Activated CD8-positive, alpha-beta memory T cell treated with anti-CD3 and anti-CD28 coated beads, Interleukin-2, amount 10 ng/mL, durations not matched to agents 7 days and 5 days (primary cell): ENCODE data around the gene XDH. TPM values are rescaled to one million over a fixed set of nuclear protein-coding genes. Genes with fewer than 3 reads are reported as not detected.

Experiments
- ATAC-seq: fragments of 150-1000 bp; cut with Tn5 transposase; one replicate; pipeline ENCODE4 v1.10.0; 2021; ENCODE audit warnings: moderate library complexity
- CTCF ChIA-PET: fragments of 350-600 bp; sonication (Branson Sonifier 250); formaldehyde crosslinking; loops from one replicate; lab custom pipeline; 2021; ENCODE audit warnings: antibody characterized with exemption; lab: Charles Lee
- DNase-seq: peaks from one replicate; pipeline ENCODE4 v3.0.0-alpha.2; 2020
- H3K27ac Mint-ChIP-seq: one replicate; pipeline ENCODE4 v1.8.0; 2021; ENCODE audit warnings: mild to moderate bottlenecking, mixed read lengths
- H3K27me3 Mint-ChIP-seq: one replicate; pipeline ENCODE4 v1.8.0; 2021; ENCODE audit warnings: mixed read lengths
- H3K36me3 Mint-ChIP-seq: one replicate; pipeline ENCODE4 v1.8.0; 2021; ENCODE audit warnings: mild to moderate bottlenecking, mixed read lengths
- H3K4me1 Mint-ChIP-seq: one replicate; pipeline ENCODE4 v1.8.0; 2021; ENCODE audit warnings: mixed read lengths
- H3K4me3 Mint-ChIP-seq: one replicate; pipeline ENCODE4 v1.8.0; 2021; ENCODE audit warnings: mild to moderate bottlenecking, moderate library complexity, mixed read lengths
- H3K9me3 Mint-ChIP-seq: one replicate; pipeline ENCODE4 v1.8.0; 2022; ENCODE audit warnings: low read depth, mixed read lengths
- total RNA-seq, 2 experiments: library from RNA; stranded (reverse); gene quantifications; one replicate each; pipeline ENCODE4 v1.2.3, GENCODE V29; 2021

The XDH gene
- total RNA-seq: under 1 TPM in 1 of 2 experiments, not detected in 1; 0.41 TPM

GRCh38 chr2:31414601-31415241, at the start of gene XDH:
TSS of gene XDH (minus strand) at chr2:31414742. CDS start at chr2:31414666, 76 bp downstream.
- ATAC-seq: no peak
- no peak for DNase-seq
- H3K9me3 Mint-ChIP-seq: peaks cover 12% of the 10 kb centered on the region

GRCh38 chr2:31457651-31458050, 43.1 kb upstream of the XDH start:
- H3K36me3 Mint-ChIP-seq: peaks cover 1% of the 10 kb centered on the region
- no peak overlapping the region for H3K27ac Mint-ChIP-seq
- H3K4me1 Mint-ChIP-seq: no peaks in the 10 kb centered on the region
- H3K4me3 Mint-ChIP-seq: no peak overlapping the region
- H3K27me3 Mint-ChIP-seq: peaks cover 9% of the 10 kb centered on the region
- H3K9me3 Mint-ChIP-seq: peaks cover 6% of the 10 kb centered on the region
- no peak for DNase-seq
- no peak for ATAC-seq
- CTCF ChIA-PET: no interaction called here

More at GRCh38 chr2:31414601-31415241, at the start of gene XDH:
- H3K36me3 Mint-ChIP-seq: peaks cover 9% of the 10 kb centered on the region
- H3K4me3 Mint-ChIP-seq: no peak within 1 kb of the TSS
- CTCF ChIA-PET: interaction anchor here (1.5 kb wide), 1 partner anchor 703 kb away, joined by 3 read pairs; no protein-coding TSS in a partner anchor
- H3K4me1 Mint-ChIP-seq: peaks cover 22% of the 10 kb centered on the region
- H3K27me3 Mint-ChIP-seq: peaks cover 17% of the 10 kb centered on the region
- no peak within 1 kb of the TSS for H3K27ac Mint-ChIP-seq

GRCh38 chr2:31446848-31447247, 32.3 kb upstream of the XDH start:
- DNase-seq (no peak), ATAC-seq (no peak)
- CTCF ChIA-PET: no interaction called here
- H3K36me3 Mint-ChIP-seq: no peaks in the 10 kb centered on the region
- H3K27ac Mint-ChIP-seq: no peak overlapping the region
- H3K9me3 Mint-ChIP-seq: peaks cover 5% of the 10 kb centered on the region
- peaks cover 13% of the 10 kb centered on the region for H3K27me3 Mint-ChIP-seq
- H3K4me3 Mint-ChIP-seq: no peak overlapping the region
- H3K4me1 Mint-ChIP-seq: no peaks in the 10 kb centered on the region

DNA sequence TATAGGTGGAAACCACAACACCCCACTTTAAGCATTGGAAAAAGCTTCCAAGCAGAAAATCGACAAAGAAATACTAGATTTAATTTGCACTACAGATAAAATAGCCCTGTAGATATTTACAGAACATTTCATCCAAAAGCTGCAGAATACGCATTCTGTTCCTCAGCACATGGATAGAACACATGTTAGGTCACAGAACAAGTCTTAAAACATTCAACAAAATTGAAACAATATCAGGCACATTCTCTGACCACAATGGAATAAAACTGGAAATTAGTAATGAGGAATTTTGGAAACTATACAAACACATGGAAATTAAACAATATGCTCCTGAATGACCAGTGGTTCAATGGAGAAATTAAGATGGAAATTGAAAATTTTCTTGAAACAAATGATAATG, 27.8 kb upstream of the XDH start:
- no peak for DNase-seq

GRCh38 chr2:31440764-31441163, 26.2 kb upstream of the XDH start:
- H3K4me1 Mint-ChIP-seq: no peaks in the 10 kb centered on the region
- DNase-seq: no peak
- H3K27ac Mint-ChIP-seq: no peak overlapping the region
- H3K9me3 Mint-ChIP-seq: peaks cover 5% of the 10 kb centered on the region
- no peak overlapping the region for H3K4me3 Mint-ChIP-seq
- H3K36me3 Mint-ChIP-seq: no peaks in the 10 kb centered on the region
- H3K27me3 Mint-ChIP-seq: peaks cover 14% of the 10 kb centered on the region
- no peak for ATAC-seq
- CTCF ChIA-PET: no interaction called here

More for the DNA sequence above, 27.8 kb upstream of the XDH start:
- peaks cover 17% of the 10 kb centered on the region for H3K27me3 Mint-ChIP-seq
- H3K4me1 Mint-ChIP-seq: no peaks in the 10 kb centered on the region
- H3K4me3 Mint-ChIP-seq: no peak overlapping the region
- H3K36me3 Mint-ChIP-seq: no peaks in the 10 kb centered on the region
- H3K9me3 Mint-ChIP-seq: peaks cover 5% of the 10 kb centered on the region
- CTCF ChIA-PET: no interaction called here
- no peak overlapping the region for H3K27ac Mint-ChIP-seq
- ATAC-seq: no peak

DNA sequence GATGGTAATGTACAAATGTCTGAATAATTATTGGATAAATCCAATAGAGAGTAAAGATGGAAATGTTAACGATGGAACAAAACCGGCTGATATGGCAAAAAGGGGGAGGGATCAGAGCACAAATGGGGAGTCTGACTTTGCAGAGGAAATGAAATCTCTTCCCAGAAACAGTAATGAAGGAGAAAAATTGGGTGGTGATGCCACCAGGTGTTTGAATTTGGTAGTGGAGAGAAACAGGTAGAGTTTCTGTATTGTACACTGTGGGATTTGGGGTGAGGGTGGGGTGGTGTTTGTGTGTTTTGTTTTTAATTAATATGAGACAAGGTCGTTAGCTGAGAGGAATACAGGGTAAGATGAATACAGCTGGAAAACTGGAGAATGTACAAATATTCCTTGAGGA, 20.4 kb upstream of the XDH start:
- H3K4me3 Mint-ChIP-seq: no peak overlapping the region
- ATAC-seq: no peak
- no peak overlapping the region for H3K27ac Mint-ChIP-seq
- CTCF ChIA-PET: no interaction called here
- no peaks in the 10 kb centered on the region for H3K36me3 Mint-ChIP-seq
- no peak for DNase-seq
- peaks cover 6% of the 10 kb centered on the region for H3K27me3 Mint-ChIP-seq
- H3K4me1 Mint-ChIP-seq: peaks cover 5% of the 10 kb centered on the region
- H3K9me3 Mint-ChIP-seq: no peaks in the 10 kb centered on the region

DNA sequence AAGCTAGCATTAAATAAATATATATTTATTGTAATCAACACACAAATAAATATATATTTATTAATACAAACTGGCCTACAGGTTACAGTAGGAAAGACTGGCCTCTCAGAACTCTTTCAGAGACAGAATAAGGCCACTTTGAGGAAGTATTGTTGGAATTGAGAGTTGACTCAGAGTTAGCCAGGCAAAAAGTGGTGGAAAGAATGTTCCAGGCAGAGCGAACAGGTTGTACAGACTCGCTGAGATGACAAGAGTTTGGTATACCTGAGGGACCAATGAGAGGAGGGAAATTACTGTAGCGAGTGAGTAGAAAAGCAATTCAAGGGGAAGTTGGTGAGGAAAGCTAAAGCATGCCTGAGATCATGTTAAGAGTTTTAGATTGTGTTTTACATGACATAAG, 19.0 kb upstream of the XDH start:
- Mint-ChIP-seq H3K4me3 (no peak overlapping the region), H3K27me3 (peaks cover 16% of the 10 kb centered on the region)
- CTCF ChIA-PET: no interaction called here

GRCh38 chr2:31430439-31431165, 16.1 kb upstream of the XDH start:
- no peak for ATAC-seq

More for the DNA sequence above, 19.0 kb upstream of the XDH start:
- H3K36me3 Mint-ChIP-seq: no peaks in the 10 kb centered on the region
- DNase-seq (no peak), ATAC-seq (no peak)
- H3K4me1 Mint-ChIP-seq: peaks cover 10% of the 10 kb centered on the region
- H3K9me3 Mint-ChIP-seq: no peaks in the 10 kb centered on the region
- H3K27ac Mint-ChIP-seq: no peak overlapping the region

DNA sequence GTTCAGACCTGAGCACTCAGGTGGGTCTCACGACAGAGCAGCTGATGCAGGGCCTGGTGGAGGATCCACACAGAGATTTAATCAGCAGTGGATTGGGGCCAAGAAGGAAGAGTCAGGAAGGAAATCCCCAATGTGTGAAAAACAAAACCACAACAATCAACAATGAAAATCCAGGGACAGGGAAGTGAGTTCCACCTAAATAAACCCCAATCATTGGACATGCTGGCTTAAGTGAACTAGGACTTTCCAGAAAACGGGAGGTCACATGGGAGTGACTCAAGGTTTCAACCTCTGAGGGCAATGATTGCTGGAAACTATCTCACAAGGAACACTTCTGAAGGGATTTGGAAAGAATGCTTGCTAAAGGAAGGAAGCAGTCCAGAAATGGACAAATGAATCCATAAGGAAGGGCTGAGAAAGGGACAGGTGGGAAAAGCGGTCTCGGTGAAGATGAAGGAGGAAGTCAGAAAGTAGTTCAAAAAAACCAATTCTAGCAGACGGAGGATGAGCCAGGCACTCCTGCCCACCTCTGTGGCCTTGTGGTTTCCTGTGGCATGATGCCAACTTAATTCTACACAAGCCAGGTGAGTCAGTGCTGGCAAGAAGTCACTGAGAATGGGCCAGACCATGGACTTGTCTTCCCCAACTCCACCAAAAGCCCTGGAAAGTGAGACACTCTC, 15.4 kb upstream of the XDH start:
- peaks cover 16% of the 10 kb centered on the region for H3K27me3 Mint-ChIP-seq
- no peaks in the 10 kb centered on the region for H3K9me3 Mint-ChIP-seq
- no peak for ATAC-seq
- H3K4me1 Mint-ChIP-seq: peaks cover 10% of the 10 kb centered on the region
- no peaks in the 10 kb centered on the region for H3K36me3 Mint-ChIP-seq
- CTCF ChIA-PET: no interaction called here
- no peak overlapping the region for H3K4me3 Mint-ChIP-seq
- no peak for DNase-seq
- H3K27ac Mint-ChIP-seq: no peak overlapping the region

More at GRCh38 chr2:31430439-31431165, 16.1 kb upstream of the XDH start:
- no peak overlapping the region for H3K4me3 Mint-ChIP-seq
- H3K27me3 Mint-ChIP-seq: peaks cover 16% of the 10 kb centered on the region
- DNase-seq: no peak
- H3K27ac Mint-ChIP-seq: no peak overlapping the region
- H3K36me3 Mint-ChIP-seq: no peaks in the 10 kb centered on the region
- CTCF ChIA-PET: no interaction called here
- H3K4me1 Mint-ChIP-seq: peaks cover 10% of the 10 kb centered on the region
- H3K9me3 Mint-ChIP-seq: no peaks in the 10 kb centered on the region

DNA sequence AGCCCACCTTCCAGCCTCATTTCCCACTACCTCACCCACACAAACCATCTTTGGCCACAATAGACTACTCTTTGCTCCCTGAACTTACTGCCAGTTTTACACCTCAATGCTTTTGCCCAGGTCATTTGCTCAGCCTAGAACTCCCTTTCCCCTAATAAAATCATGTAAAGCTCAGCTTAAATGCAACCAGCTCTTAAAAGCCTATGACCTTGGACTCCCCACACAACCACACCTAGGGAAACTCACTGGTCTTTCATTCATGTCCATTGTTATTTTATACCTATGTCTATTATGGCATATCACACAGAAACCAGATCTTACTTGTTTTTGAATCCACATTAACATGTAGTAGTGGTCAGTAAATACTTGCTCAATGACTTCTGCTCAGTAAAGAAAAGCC, 14.5 kb upstream of the XDH start:
- Mint-ChIP-seq H3K27ac (no peak overlapping the region), H3K36me3 (no peaks in the 10 kb centered on the region), H3K4me1 (peaks cover 10% of the 10 kb centered on the region), H3K9me3 (no peaks in the 10 kb centered on the region), H3K27me3 (peaks cover 17% of the 10 kb centered on the region), H3K4me3 (no peak overlapping the region)
- no peak for DNase-seq
- no peak for ATAC-seq
- CTCF ChIA-PET: no interaction called here

DNA sequence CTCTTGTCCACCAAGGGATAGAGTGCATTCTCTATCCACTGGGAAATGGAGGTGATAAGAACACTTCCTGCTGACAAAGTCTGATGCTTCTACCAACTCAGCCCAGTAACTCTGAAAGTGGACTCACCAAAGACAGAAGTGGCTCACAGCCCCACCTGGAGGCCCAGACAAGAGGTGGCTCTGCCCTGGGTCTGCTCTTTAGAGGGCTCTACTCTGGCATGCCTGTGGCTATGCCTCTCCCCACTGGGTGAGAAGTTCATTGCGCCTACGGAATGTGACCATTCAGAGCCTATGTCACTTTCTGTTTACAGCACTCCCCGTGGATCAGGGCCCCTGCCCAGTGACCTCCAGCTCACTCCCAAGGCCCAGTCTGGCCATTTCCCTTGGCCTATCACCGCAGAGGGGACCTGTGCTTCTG, 13.5 kb upstream of the XDH start:
- no peak for ATAC-seq
- peaks cover 17% of the 10 kb centered on the region for H3K27me3 Mint-ChIP-seq
- H3K27ac Mint-ChIP-seq: no peak overlapping the region
- H3K4me3 Mint-ChIP-seq: no peak overlapping the region
- no peaks in the 10 kb centered on the region for H3K36me3 Mint-ChIP-seq
- peaks cover 10% of the 10 kb centered on the region for H3K4me1 Mint-ChIP-seq
- H3K9me3 Mint-ChIP-seq: no peaks in the 10 kb centered on the region
- DNase-seq: no peak
- CTCF ChIA-PET: no interaction called here

DNA sequence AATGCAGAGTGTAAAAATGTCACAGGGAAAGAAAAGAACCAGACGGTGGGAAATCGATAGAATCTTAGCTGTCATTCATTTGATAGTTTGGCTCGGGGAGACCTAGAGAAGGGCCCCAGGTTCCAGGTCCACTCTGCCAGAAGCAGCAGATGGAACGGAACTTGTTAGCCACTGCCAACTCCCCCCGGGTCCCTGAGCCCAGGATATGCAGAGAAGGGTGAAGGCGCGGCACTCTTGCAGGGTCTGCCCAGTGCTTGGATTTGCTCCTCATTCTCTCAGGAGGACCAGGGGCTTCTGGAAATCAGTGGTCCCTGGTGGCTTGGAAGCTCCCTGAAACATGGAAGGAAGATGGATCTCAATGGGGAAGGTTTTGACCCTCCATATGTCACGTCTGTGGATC, 11.6 kb upstream of the XDH start:
- Mint-ChIP-seq H3K4me1 (peaks cover 10% of the 10 kb centered on the region), H3K4me3 (no peak overlapping the region), H3K9me3 (no peaks in the 10 kb centered on the region), H3K27ac (no peak overlapping the region), H3K27me3 (peaks cover 20% of the 10 kb centered on the region), H3K36me3 (no peaks in the 10 kb centered on the region)
- no peak for DNase-seq
- no peak for ATAC-seq
- CTCF ChIA-PET: no interaction called here

DNA sequence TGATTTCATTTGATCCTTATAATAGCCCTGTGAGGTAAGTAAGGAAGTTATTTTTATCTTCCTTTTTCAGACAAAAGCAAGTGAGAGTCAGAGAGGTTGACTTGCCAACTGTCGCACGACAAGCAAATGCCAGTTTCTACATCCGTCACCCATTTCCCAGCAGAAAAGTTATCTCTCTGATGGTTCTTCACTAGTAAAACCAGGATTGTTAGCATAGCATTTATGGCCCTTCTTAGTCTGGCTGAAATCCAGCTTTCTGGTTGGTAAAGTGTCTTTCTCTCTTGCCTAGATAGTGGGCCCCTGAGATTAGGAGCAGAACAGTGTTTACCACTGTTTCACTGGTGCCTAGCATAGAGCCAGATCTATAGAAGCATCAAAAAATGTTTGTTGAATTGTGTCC, 7.1 kb upstream of the XDH start:
- CTCF ChIA-PET: no interaction called here
- Mint-ChIP-seq H3K27ac (no peak overlapping the region), H3K36me3 (peaks cover 10% of the 10 kb centered on the region), H3K4me1 (peaks cover 3% of the 10 kb centered on the region), H3K4me3 (no peak overlapping the region), H3K27me3 (peaks cover 11% of the 10 kb centered on the region), H3K9me3 (peaks cover 12% of the 10 kb centered on the region)
- ATAC-seq (no peak), DNase-seq (no peak)
